Measurements from ENCODE around the gene SEC31A.

The SEC31A gene

GRCh38 chr4:82773057-82773456 lies 117.9 kb downstream of the SEC31A start:
- DNase-seq (ENCODE audit: low spot score): no peak

DNA sequence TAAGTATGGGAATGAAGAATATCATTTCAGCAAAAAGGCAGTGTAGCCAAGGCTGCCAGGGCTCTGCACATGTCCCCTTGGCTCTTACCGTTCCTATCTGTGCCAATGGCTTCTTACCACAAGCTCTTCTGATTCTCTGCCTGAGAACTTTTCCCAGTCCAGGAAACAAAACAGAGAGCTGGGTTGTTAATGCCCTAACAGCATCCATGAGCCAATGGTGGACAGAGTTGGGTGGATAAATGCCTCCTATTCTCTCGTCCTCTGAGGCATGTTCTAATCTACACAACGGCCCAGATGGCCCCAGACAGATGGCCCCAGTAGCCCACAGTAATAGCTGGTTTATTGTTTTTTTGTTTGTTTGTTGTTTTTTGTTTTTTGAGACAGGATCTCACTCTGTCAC lies 120.3 kb downstream of the SEC31A start:
- DNase-seq (ENCODE audit: low spot score): no peak
